GM19023 (cell line): ENCODE results near the gene PRKN.
A peak's percentile ranks its signal among the peaks of the same experiment; 100 is the strongest.

Experiments used
- ATAC-seq: cut with Tn5 transposase; IDR thresholded peaks from one replicate; pipeline ENCODE4 v1.9.1; 2021; ENCODE audit warnings: mild to moderate bottlenecking, moderate library complexity; ENCODE audit not compliant: unreplicated experiment

The PRKN gene

GRCh38 chr6:162727322-162728182, at the start of gene PRKN, which contains the start of gene PACRG:
Gene PRKN (minus strand): TSS chr6:162727766.
Gene PACRG (plus strand): TSS chr6:162727974.
- peak; percentile 98 for ATAC-seq

GRCh38 chr6:162777091-162777490, 49.5 kb upstream of the PRKN start:
- no peak for ATAC-seq

GRCh38 chr6:162773996-162774395, 46.4 kb upstream of the PRKN start:
- ATAC-seq: no peak

- ATAC-seq: no peak
These were observed 44.9 kb upstream of the PRKN start for GRCh38 chr6:162772466-162772865.

GRCh38 chr6:162770955-162771354, 43.4 kb upstream of the PRKN start:
- ATAC-seq: no peak

GRCh38 chr6:162770136-162770535, 42.6 kb upstream of the PRKN start:
- no peak for ATAC-seq

- no peak for ATAC-seq
These were observed 26.2 kb upstream of the PRKN start for GRCh38 chr6:162753775-162754174.

- ATAC-seq: no peak
These were observed 23.8 kb upstream of the PRKN start for GRCh38 chr6:162751211-162751859.

- ATAC-seq: no peak
These were observed 23.2 kb upstream of the PRKN start for GRCh38 chr6:162750776-162751175.

GRCh38 chr6:162736961-162737360, 9.4 kb upstream of the PRKN start:
- no peak for ATAC-seq

- ATAC-seq: no peak
These were observed 5.9 kb upstream of the PRKN start for GRCh38 chr6:162733489-162733888.

- ATAC-seq: no peak
These were observed 2.9 kb upstream of the PRKN start for GRCh38 chr6:162730502-162730901.

GRCh38 chr6:162728706-162729105, 1.1 kb upstream of the PRKN start:
- ATAC-seq: no peak

- ATAC-seq: no peak
These were observed 631 bp upstream of the PRKN start for GRCh38 chr6:162728197-162728596.

GRCh38 chr6:162726947-162727321, 632 bp downstream of the PRKN start:
- peak; percentile 14 for ATAC-seq

GRCh38 chr6:162722633-162723032, 4.9 kb downstream of the PRKN start:
- no peak for ATAC-seq

GRCh38 chr6:162722226-162722625, 5.3 kb downstream of the PRKN start:
- no peak for ATAC-seq

- no peak for ATAC-seq
These were observed 6.2 kb downstream of the PRKN start for GRCh38 chr6:162721404-162721687.

- no peak for ATAC-seq
These were observed 8.0 kb downstream of the PRKN start for GRCh38 chr6:162719528-162719927.

GRCh38 chr6:162715601-162716000, 12.0 kb downstream of the PRKN start:
- no peak for ATAC-seq

GRCh38 chr6:162713974-162714780, 13.4 kb downstream of the PRKN start:
- ATAC-seq: no peak

- no peak for ATAC-seq
These were observed 14.9 kb downstream of the PRKN start for GRCh38 chr6:162712694-162713093.
